NCI-H187 (cell line): ENCODE data around the gene ENPP1.
"Not testable (repeated sequence)": the region's sequence is repeated elsewhere in the genome, so short reads cannot be mapped to it uniquely, and the experiment has no call there.

Source experiments
- DNase-seq, 2 experiments: peaks; one replicate each; lab custom pipeline; 2025; lab: John Stamatoyannopoulos, UW

ENPP1 gene

DNA sequence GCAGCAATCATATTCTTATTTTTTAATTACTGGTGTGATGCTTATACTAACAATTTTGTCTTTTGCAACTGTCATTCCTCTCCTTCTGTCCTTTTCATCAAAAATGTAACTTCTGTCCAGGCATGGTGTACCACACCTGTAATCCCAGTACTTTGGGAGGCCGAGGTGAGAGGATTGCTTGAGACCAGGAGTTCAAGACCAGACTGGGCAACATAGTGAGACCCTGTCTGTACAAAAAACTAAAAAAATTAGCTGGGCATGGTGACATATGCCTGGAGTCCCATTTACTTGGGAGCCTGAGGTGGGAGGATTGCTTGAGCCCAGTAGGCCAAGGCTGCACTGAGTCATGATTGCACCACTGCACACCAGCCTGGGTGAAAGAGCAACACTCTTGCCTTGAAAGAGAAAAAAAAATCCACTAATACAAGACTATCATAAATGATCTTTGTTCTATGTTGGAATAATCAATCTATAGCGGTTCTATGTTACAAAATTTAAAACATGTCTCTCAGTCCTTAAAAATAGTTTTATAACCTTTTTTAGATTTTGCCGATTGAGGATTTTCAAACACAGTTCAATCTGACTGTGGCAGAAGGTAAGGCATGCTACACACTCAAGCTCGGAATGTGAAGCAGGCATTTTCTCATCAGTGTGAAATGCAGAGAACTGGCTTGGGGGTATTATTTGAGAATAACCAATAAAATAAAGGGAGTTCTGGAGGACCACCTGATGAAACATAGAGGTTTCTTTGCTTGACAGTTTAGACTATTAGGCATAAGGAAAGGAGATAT lies 70.4 kb downstream of the ENPP1 start:
- no peak for DNase-seq

DNA sequence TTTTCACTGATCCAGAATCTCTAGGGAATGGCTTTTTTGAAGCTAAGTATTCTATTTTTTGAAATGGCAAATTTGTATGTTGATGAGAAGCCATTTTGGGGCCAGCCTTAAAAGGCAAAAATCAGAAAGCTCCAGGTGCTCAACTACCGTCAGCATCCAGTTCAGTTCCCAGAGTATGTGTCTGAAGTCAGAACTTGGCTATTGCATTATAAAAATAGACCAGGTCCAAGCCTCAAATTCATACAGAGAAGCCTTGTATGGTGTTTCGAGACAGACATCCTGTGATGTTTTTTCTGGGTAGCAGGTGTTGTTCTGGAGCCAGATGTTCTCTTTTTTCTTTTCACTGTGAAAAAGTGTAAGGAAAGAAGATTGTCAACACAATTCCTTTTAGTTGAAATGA lies 75.2 kb downstream of the ENPP1 start:
- no peak for DNase-seq

DNA sequence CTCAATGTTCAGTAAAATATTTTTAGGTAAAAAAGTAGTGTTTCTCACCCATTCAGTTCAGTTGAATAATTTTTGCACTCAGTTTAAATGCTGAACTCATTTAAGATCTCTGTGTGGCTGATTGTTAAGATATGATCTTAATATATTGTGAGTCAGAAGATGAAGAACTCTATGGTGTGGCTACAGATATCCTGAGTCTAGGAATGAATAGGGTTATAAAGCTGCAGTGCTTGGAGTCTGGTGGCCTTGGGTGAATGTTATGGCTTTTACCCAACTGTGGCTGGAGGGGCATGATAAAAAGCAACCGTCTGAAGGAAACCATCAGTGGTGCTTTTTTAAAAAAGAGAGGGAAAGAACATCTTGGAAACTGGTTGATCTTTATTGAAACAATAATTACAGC lies 77.4 kb downstream of the ENPP1 start:
- no peak for DNase-seq

DNA sequence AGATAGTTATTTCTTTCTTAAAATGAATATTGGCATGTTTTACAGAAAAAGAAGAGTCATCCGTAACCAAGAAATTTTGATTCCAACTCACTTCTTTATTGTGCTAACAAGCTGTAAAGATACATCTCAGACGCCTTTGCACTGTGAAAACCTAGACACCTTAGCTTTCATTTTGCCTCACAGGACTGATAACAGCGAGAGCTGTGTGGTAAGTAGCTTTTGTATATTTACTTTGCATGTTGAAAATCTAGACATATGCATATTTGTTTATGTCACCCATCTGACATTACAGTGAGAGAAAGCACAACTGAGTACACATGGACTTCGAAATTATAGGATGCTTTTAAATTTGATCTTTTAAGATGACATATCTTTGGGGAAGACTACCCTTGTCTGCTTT lies 78.7 kb downstream of the ENPP1 start:
- DNase-seq: no peak

DNA sequence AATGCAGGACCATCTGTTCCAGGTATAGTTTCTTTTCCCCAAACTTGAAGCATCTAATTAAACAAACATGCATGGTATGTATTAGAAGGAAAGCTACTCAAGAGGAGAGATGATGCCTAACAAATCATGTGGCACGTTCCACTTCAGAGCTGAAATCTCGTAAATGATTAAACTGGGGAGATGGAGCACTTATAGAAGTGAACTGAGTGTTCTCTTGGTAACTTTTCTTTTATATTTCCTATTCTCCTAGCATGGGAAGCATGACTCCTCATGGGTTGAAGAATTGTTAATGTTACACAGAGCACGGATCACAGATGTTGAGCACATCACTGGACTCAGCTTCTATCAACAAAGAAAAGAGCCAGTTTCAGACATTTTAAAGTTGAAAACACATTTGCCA lies 82.3 kb downstream of the ENPP1 start:
- no peak for DNase-seq

DNA sequence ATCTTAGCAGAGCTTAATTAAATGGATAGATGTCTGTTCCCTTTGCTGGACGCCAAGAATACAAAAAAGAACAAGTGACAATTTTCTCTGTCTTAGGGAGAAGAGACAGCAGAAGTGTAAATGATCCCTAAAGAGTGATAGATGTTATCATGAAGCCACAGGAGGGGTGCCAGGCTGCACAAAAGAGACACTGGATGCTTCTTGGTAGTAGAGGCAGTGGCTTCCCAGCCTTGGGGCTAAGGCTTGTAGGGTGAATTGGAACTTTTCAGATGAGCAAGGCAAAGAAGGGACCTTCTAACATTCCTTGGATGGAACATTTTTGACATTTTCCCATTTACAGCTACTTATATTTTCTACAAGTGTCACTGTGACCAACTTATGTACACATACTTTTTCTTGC lies 85.4 kb downstream of the ENPP1 start:
- DNase-seq: no peak

DNA sequence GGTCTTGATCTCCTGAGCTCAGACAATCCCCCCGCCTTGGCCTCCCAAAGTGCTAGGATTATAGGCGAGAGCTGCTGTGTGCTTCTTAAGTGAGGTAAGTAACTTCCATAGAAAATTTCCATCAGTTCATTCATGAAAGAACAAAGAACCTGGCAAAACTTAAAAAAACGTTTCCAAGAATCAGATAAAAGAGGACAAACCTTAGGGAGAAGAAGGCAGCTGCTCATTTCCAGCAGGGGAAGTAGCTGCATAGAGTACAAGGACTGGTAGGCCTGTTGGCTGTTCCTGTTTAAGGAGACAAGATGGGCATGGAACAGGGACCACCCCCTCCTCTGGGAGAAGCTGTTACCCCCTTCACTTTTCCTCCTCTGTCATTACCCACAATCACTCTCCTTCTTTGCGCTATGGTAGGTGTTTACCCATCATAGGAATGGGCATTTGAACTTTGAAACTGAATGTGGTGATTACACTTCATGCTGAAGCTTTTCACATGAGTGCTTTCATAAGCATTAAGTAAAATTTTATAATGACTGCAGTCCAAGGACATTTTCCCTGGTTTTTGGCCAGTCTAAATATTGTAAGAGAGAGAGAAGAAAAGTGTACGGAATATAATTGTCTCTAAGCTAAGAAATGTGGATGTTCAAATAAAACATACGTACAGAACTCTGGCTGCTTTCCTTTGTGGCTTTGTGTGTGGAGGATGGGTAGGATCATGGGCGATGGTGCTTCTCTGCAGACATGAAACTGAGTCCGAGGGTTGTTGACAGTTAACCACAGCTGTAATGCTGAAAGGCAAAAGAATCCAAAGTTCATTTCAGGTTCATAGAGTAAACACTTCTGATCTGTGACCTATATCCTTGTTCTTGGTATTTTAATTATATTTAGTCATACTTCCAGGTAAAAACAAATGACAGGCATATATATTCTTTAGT lies 86.9 kb downstream of the ENPP1 start:
- no peak for DNase-seq

DNA sequence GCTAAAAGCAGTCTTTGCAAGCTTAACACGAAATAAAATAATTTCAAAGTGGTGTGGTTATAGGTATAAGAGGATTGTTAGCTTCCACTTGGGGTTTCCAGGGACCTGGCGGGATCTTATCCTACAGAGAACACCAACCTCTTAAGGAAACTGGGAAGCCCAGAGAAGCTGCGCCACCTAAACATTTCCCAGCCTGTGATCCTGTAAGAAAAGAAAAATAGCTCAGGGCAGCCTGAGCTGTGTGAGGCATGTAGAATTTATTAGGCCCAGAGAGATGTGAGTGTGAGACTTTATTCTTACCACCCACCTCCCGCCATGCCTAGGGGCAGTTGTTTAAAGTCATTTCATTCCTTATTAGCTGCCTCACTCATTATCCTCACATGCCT lies 89.2 kb downstream of the ENPP1 start:
- no peak for DNase-seq

DNA sequence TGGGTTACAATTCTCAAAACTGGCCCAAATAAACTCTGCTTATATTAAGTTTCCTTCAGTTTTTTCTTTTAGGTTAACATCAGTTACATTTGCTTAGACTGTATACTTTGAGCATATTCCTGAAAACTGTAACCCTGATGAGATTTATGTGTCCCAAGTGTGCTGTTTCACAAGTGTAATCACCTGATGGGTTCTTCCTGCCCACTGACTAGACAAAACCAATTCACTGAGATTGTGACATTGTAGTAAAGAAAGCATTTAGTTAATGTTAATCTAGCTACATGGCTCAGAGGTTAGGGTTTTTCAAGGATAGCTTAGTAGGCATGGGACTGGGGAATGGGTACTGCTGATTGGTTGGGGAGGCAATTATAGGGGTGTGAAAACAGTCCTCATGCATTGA lies 89.8 kb downstream of the ENPP1 start:
- no peak for DNase-seq

DNA sequence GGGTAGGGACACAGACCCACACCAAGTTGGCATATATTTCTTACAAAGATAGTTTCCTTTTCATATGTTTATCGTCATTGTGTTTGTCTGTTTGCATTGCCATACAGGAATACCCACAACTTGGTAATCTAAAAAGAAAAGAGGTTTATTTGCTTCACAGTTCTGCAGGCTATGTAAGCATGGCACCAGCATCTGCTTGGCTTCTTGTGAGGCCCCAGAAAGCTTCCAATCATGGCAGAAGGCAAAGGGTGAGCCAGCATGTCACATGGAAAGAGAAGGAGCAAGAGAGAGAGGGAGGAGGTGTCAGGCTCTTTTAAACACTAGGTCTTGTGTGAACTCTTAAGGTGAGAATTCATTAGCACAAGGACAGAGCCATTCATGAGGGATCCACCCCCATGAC lies 90.9 kb downstream of the ENPP1 start:
- no peak for DNase-seq

DNA sequence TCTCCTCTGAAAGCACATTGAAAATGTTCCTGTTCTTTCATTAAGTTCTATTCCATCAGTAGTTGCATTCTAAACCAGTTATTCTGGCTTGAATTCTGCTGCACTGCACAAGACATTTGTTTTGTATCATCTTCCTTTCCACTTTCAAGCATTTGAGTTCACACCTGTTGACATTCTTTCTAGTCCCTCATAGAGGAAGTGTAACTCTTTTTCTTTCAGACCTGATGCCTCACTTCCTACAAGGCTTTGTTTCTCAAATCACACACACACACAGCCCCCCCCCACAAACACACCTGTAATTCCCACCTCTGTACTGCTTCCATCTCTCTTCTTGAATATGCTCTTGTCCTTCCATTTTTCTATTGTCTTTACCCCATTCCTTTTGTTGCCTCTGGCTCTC lies 92.4 kb downstream of the ENPP1 start:
- no peak for DNase-seq

DNA sequence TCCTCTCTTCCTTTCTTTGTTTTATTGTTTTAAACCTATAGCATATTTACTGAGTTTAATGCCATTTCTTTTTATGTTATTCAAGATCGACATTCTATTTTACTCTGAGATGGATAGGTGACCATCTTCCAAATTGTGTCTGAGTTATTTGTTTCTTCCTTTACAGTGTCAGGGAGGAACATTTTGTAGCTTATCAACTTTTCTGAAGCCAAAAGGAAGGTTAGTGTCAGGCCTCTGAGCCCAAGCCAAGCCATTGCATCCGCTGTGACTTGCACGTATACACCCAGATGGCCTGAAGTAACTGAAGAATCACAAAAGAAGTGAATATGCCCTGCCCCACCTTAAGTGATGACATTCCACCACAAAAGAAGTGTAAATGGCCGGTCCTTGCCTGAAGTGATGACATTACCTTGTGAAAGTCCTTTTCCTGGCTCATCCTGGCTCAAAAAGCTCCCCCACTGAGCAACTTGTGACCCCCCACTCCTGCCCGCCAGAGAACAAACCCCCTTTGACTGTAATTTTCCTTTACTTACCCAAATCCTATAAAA lies 93.6 kb downstream of the ENPP1 start:
- not testable (repeated sequence) for DNase-seq

DNA sequence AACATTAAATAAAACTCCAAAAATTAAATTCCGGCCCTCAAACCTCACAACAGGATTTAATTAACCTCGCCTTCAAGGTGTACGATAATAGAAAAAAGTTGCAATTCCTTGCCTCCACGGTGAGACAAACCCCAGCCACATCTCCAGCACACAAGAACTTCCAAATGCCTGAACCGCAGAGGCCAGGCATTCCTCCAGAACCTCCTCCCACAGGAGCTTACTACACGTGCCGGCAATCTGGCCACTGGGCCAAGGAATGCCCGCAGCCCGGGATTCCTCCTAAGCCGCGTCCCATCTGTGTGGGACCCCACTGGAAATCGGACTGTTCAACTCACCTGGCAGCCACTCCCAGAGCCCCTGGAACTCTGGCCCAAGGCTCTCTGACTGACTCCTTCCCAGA lies 95.9 kb downstream of the ENPP1 start:
- not testable (repeated sequence) for DNase-seq

DNA sequence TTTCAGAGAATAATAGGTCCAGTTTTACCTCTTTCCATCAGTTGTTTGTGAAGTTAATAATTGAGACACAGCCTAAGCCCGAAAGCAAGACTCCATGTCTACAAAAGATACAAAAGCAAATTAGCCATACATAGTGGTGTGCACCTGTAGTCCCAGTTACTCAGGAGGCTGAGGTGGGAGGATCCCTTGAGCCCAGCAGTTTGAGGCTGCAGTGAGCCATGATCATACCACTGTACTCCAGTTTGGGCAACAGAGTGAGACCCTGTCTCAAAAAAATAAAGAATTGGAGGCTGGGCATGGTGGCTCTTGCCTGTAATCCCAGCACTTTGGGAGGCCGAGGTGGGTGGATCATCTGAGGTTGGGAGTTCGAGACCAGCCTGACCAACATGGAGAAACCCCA lies 101.0 kb downstream of the ENPP1 start:
- not testable (repeated sequence) for DNase-seq

DNA sequence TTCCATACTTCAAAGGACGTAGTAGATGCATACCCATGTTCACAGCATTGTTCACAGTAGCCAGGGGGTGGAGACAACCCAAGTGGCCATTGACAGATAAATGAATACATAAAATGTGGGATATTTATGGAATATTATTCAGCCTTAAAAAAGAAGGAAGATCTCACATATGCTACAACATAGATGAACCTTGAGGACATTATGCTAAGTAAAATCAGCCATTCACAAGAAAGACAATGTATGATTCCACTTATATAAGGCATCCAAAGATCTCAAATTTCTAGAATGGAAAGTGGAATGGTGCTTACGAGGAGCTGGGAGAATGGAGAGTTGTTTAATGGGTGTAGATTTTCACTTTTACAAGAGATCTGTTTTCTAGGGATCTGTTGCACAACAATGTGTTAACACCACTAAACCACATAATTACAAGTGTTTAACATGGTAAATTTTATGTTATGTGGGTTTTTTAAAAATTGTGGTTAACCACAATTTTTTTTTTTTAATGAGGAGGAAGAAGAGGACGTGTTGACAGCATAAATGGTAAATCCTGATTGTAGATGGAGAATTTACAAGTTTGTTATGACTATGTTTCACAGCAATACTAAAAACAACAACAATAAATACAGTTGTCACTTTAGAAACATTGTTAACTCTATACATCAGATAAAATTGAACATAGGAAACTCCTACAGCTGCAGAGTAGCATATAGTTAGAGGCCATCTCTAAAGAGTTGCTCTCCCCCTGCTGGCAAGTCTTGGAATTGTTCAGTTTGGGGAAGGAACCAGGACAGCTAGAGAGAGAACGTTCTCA lies 101.8 kb downstream of the ENPP1 start:
- DNase-seq: peak in 1 of 2 experiments; percentile 34

DNA sequence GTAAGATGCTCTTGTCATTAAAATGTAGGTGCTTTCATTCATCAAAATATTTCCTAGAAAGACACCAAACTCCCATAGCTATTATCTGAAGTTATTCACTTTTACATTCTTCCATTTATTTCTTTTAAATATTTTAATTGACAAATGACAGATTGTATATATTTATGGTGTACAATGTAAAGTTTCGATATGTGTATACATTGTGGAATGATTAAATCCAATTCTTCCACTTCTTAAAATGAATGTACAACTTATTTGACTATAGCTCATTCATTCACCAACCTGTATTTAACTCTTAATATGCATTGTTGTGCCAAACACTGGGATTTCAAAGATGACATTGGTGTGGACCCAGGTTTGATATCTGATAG lies 102.4 kb downstream of the ENPP1 start:
- DNase-seq: no peak

DNA sequence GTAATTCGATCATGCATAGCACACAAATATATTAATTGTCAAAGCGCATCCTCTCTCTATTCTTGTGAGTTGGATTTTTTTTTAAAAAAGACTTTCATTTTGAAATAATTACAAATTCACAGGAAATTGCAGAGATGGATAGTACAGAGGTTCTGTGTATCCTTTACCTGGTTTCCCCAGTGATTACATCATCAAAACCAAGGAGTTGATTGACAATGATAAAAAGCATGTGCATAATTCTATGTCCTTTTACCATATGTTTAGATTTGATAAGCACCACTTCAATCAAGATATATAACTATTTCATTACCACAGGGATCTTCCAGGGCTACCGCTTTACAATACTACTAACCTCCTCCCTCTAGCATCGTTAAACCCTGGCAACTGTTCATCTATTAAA lies 103.1 kb downstream of the ENPP1 start:
- no peak for DNase-seq

DNA sequence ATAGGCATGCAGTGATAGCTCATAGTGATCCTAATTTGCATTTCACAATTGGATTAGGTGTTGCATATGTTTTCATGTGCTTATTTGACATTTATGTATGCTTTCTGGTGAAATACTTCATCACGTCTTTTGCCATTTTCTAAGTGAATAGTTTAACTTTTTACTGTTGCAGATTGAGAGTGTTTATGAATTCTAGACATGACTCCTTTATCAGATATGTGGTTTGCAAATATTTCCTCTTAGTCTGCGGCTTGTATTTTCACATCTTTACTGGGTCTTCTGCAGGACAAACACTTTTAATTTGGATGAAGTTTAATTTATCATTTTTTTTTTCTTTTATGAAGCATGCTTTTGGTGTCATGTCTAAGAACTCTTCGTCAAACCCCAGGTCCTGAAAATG lies 104.1 kb downstream of the ENPP1 start:
- no peak for DNase-seq

DNA sequence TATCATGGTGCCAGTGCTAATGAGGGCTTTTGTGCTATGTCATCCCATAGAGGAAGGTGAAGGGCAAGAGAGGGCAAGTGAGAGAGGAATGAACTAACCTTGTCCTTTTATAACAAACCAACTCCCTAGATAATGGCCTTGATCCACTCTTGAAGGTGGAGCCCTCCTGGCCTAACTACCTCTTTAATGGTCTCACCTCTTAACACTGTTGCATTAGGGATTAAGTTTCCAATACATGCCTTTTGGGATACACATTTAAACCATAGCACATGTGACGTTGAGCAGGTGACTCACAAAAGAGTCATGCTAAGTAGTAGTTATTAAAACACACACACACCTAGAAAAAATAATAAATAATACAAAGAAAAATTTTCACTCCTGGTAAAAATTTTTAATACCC lies 106.4 kb downstream of the ENPP1 start:
- DNase-seq: no peak

DNA sequence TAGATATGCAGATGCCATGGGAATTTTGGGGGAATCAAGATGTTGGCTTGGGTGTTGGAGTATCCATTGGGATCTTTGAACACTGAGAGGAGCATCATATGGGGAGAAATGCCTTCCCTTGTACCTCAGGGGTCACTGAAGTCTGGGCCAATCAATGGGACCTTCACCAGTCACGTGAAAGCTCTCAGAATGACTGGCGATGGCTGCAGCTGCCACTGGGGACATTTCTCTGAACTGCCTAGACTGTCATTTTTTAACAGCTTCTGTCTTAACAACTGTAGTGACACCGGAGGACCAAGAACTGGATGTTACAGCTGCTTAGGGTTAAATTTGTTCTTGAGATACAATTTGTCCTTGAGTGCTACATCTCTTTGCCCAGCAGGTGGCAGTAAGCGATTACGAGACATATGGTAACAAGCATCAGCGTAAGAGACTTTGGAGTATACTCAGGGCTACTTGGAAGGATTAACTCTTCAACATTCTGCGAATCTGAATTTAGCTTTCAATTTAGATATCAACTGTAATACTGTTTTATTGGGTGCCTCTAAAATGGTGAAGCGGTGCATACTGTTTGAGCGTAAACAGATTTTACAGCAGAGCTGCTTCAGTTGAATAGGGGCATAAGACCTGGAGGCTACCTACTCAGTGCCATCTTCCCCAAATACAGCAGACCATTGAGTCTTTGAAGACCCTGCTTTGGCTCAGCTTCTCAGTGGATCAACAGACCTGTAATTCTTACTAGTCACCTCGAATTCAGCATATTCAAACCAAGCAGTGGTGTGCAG lies 107.3 kb downstream of the ENPP1 start:
- DNase-seq: peak in 1 of 2 experiments; percentile 23

DNA sequence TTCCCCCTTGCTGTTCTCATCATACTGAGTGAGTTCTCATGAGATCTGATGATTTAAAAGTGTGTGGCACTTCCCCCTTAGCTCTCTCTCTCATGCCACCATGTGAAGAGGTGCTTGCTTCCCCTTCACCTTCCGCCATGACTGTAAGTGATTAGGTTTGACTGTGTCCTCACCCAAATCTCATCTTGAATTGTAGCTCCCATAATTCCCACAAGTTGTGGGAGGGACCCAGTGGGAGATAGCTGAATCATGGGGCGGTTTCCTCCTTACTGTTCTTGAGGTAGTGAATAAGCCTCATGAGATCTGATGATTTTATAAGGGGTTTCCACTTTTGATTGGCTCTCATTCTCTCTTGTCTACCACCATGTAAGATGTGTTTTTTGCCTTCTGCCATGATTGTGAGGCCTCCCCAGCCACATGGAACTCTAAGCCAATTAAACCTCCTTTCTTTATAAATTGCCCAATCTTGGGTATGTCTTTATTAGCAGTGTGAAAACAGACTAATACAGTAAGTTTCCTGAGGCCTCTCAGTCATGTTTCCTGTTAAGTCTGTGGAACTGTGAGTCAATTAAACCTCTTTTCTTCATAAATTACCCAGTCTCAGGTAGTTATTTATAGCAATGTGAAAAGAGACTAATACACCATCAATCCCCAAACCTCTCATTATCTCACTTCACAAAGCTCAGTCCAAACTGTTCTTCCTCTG lies 108.4 kb downstream of the ENPP1 start:
- not testable (repeated sequence) for DNase-seq
